ENCODE results near the gene RPS3A. TPM values are rescaled to one million over a fixed set of nuclear protein-coding genes. Genes with fewer than 3 reads are reported as not detected.

Gene RPS3A
- total and polyA plus RNA-seq, 2 of the 13 experiments (the other 11 are each of a cell fraction or from before 2014, with no cell fraction given), result 3,332 to 3,626 TPM

- no peak for TF ChIP-seq CTCF (CRISPR knock-in tag; IDR thresholded peaks at IDR 0.05)
Observed at GRCh38 chr4:151104621-151105020, 5.2 kb downstream of the RPS3A start (continued).

GRCh38 chr4:151105454-151106032 is 6.1 kb downstream of the RPS3A start:
- BruUV-seq (replicated peaks), result no TSS peak
- H3K4me1 ChIP-seq (ENCODE audit: insufficient read depth, low read length), result peaks cover 15% of the 10 kb centered on the region
- in situ Hi-C loops (cut with HindIII; ENCODE audit: extremely low pct_ligation_motif_present, low pct_unique_long_range_greater_than_20kb), result loop anchor here (25.0 kb wide), 1 partner anchor 257 kb away; no protein-coding TSS in a partner anchor
- ChIA-PET POLR2A (no interaction called here), CTCF (ENCODE audit: low intra/inter-chr PET ratio, low total read pairs) (no interaction called here)
- FAIRE-seq (no peak), DNase-seq (ENCODE audit: low spot score) (no peak), ATAC-seq (peak; percentile 36)
- intact Hi-C loops (cut with micrococcal nuclease; ENCODE audit: unreplicated experiment), result no loop called here
- H3K9me3 ChIP-seq (ENCODE audit: low read length), result no peaks in the 10 kb centered on the region
- H3K9ac ChIP-seq (ENCODE audit: insufficient read depth, low read depth, low read length), result no peak overlapping the region
- no peak overlapping the region for H3K27ac ChIP-seq (ENCODE audit: extremely low read length, insufficient read depth, low read length)
- H4K20me1 ChIP-seq (ENCODE audit: insufficient read depth, low read length), result peaks cover 35% of the 10 kb centered on the region
- 97% methylated on average over 5 of the region's 5 CpGs for WGBS (ENCODE audit: low lambda C conversion rate)
- peaks cover 21% of the 10 kb centered on the region for H3K79me2 ChIP-seq (ENCODE audit: insufficient read depth, low read length)
- H3K4me2 ChIP-seq (ENCODE audit: low read depth, low read length), result no peak overlapping the region
- H3K36me3 ChIP-seq (replicated peaks in 1 of 2; ENCODE audit: control insufficient read depth in 1 of 2, insufficient read depth in 2 of 2, low read length in 2 of 2), result peaks cover 4 to 38% of the 10 kb centered on the region in 2 experiments; a peak in 4 of 5 replicates
- no peak overlapping the region for H2AFZ ChIP-seq (ENCODE audit: low read length)
- H3K27me3 ChIP-seq (ENCODE audit: control insufficient read depth in 1 of 2, insufficient read depth in 2 of 2, low read length in 2 of 2), result no peaks in the 10 kb centered on the region; a peak in 1 of 5 replicates
- H3K4me3 ChIP-seq (replicated peaks in 1 of 3; ENCODE audit: insufficient read depth in 1 of 3, low read depth in 2 of 3, low read length in 3 of 3), result no peak overlapping the region
- TF ChIP-seq RBFOX2 (IDR thresholded peaks at IDR 0.05; ENCODE audit: low read depth, low read length) (peak; percentile 55), ZBTB3 (CRISPR knock-in tag; IDR thresholded peaks at IDR 0.05; ENCODE audit: borderline replicate concordance, low read depth) (no peak), SSRP1 (CRISPR knock-in tag; IDR thresholded peaks at IDR 0.05) (peak; percentile 90; the same call in 1 of the 2 replicates), ETS1 (CRISPR knock-in tag; IDR thresholded peaks at IDR 0.05) (no peak), ZNF572 (CRISPR knock-in tag; IDR thresholded peaks at IDR 0.05) (no peak), MXD1 (CRISPR knock-in tag; IDR thresholded peaks at IDR 0.05) (no peak), SMAD1 (CRISPR knock-in tag; IDR thresholded peaks at IDR 0.05; ENCODE audit: borderline replicate concordance, low read depth) (no peak), GLI4 (CRISPR knock-in tag; IDR thresholded peaks at IDR 0.05; ENCODE audit: borderline replicate concordance) (no peak), TEAD2 (CRISPR knock-in tag; IDR thresholded peaks at IDR 0.05) (no peak), ELF3 (CRISPR knock-in tag; IDR thresholded peaks at IDR 0.05) (no peak), ZNF569 (CRISPR knock-in tag; IDR thresholded peaks at IDR 0.05; ENCODE audit: borderline replicate concordance) (no peak), ZBTB42 (CRISPR knock-in tag; IDR thresholded peaks at IDR 0.05) (no peak), PHF20 (CRISPR knock-in tag; IDR thresholded peaks at IDR 0.05) (no peak), ZNF607 (CRISPR knock-in tag; IDR thresholded peaks at IDR 0.05; ENCODE audit: borderline replicate concordance) (0 out of 2 replicates have a peak, but pooled peaks have one; percentile 33), ZNF333 (CRISPR knock-in tag; IDR thresholded peaks at IDR 0.05; ENCODE audit: borderline replicate concordance) (no peak), SNAPC2 (CRISPR knock-in tag; IDR thresholded peaks at IDR 0.05) (no peak), ZUFSP (CRISPR knock-in tag; IDR thresholded peaks at IDR 0.05; ENCODE audit: borderline replicate concordance) (no peak), RBAK (CRISPR knock-in tag; IDR thresholded peaks at IDR 0.05) (no peak)
